C4-2B (cell line): ENCODE data around the gene ERICH2.

Experiments used
- H3K27ac ChIP-seq: fragments of 450-650 bp; 2 replicates; pipeline ENCODE4 v1.5.1; 2017
- CTCF ChIP-seq: fragments of 450-650 bp; conservative IDR thresholded peaks from 2 replicates; pipeline ENCODE4 v1.5.1; 2017; ENCODE audit warnings: mild to moderate bottlenecking
- ZFX ChIP-seq: fragments of 450-650 bp; IDR thresholded peaks from 2 replicates; pipeline ENCODE4 v1.6.1; 2017

Gene ERICH2

GRCh38 chr2:170737406-170737805 is 32.8 kb upstream of the ERICH2 start:
- no peak for TF ChIP-seq ZFX
- TF ChIP-seq CTCF = no peak
- no peak overlapping the region for H3K27ac ChIP-seq

- TF ChIP-seq CTCF = no peak
- TF ChIP-seq ZFX = no peak
Observed at GRCh38 chr2:170737821-170738220, 32.4 kb upstream of the ERICH2 start.

GRCh38 chr2:170739048-170739447 is 31.1 kb upstream of the ERICH2 start:
- TF ChIP-seq CTCF (no peak), ZFX (no peak)
- H3K27ac ChIP-seq = no peak overlapping the region

More at GRCh38 chr2:170737821-170738220, 32.4 kb upstream of the ERICH2 start:
- H3K27ac ChIP-seq = no peak overlapping the region

- H3K27ac ChIP-seq = no peak overlapping the region
- TF ChIP-seq ZFX (no peak), CTCF (no peak)
Observed at GRCh38 chr2:170739507-170740046, 30.6 kb upstream of the ERICH2 start.

GRCh38 chr2:170740660-170741059 is 29.5 kb upstream of the ERICH2 start:
- TF ChIP-seq CTCF = no peak
- TF ChIP-seq ZFX = no peak
- no peak overlapping the region for H3K27ac ChIP-seq

GRCh38 chr2:170742000-170742399 is 28.2 kb upstream of the ERICH2 start:
- no peak overlapping the region for H3K27ac ChIP-seq
- TF ChIP-seq CTCF (no peak), ZFX (no peak)

GRCh38 chr2:170742896-170743529 is 27.2 kb upstream of the ERICH2 start:
- TF ChIP-seq ZFX (no peak), CTCF (no peak)
- no peak overlapping the region for H3K27ac ChIP-seq
